ENCODE measurements around the gene ATE1. TPM values are rescaled to one million over a fixed set of nuclear protein-coding genes. Genes with fewer than 3 reads are reported as not detected.

ATE1 gene
- total RNA-seq, 1 experiment from 2014 or later = 23.8 TPM

DNA sequence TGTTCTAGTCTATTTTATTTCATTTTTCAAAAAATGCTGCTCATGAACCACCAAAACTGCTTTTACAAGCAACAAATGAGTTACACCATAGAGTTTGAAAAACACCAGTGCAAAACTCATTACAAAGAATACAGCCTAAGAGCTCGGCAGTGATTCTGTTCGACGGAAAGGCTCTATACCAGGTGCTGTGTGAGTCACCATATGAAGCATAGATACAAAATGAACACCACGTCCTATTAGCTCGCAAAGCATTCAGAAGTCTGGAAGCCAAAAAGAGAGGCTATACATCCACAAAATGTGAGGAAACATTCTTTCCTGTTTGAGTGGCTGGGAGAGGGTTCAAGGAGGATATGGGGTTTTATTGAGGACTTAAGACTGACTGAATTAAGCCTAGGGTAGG, 136.1 kb downstream of the ATE1 start:
- CTCF ChIA-PET = interaction anchor here (0.7 to 1.9 kb wide), 2 partner anchors 10 to 109 kb away, joined by 3 to 4 read pairs; no protein-coding TSS in a partner anchor
- no peaks in the 10 kb centered on the region for H3K36me3 Mint-ChIP-seq
- ATAC-seq = no peak
- 0 out of 2 replicates have a peak overlapping the region, but pooled peaks have one; percentile 0 for H3K27ac Mint-ChIP-seq
- no peaks in the 10 kb centered on the region for H3K27me3 Mint-ChIP-seq (ENCODE audit: low read depth)
- no peaks in the 10 kb centered on the region for H3K9me3 Mint-ChIP-seq
- H3K4me3 Mint-ChIP-seq = no peak overlapping the region
- POLR2A ChIA-PET = no interaction called here
- DNase-seq (ENCODE audit: low spot score) = no peak
- peaks cover 13% of the 10 kb centered on the region; the same call in 1 of the 2 replicates for H3K4me1 Mint-ChIP-seq
- TF ChIP-seq ZNF396 (CRISPR knock-in tag; IDR thresholded peaks at IDR 0.05; ENCODE audit: borderline replicate concordance) = no peak
- TF ChIP-seq, protein P1, sequence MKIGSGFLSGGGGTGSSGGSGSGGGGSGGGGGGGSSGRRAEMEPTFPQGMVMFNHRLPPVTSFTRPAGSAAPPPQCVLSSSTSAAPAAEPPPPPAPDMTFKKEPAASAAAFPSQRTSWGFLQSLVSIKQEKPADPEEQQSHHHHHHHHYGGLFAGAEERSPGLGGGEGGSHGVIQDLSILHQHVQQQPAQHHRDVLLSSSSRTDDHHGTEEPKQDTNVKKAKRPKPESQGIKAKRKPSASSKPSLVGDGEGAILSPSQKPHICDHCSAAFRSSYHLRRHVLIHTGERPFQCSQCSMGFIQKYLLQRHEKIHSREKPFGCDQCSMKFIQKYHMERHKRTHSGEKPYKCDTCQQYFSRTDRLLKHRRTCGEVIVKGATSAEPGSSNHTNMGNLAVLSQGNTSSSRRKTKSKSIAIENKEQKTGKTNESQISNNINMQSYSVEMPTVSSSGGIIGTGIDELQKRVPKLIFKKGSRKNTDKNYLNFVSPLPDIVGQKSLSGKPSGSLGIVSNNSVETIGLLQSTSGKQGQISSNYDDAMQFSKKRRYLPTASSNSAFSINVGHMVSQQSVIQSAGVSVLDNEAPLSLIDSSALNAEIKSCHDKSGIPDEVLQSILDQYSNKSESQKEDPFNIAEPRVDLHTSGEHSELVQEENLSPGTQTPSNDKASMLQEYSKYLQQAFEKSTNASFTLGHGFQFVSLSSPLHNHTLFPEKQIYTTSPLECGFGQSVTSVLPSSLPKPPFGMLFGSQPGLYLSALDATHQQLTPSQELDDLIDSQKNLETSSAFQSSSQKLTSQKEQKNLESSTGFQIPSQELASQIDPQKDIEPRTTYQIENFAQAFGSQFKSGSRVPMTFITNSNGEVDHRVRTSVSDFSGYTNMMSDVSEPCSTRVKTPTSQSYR (CRISPR knock-in tag; IDR thresholded peaks at IDR 0.05) = no peak
- no peak for TF ChIP-seq ZNF138 (CRISPR knock-in tag; conservative IDR thresholded peaks at IDR 0.05)
- no peak for TF ChIP-seq ZNF219 (CRISPR knock-in tag; IDR thresholded peaks at IDR 0.05; ENCODE audit: borderline replicate concordance)
- TF ChIP-seq CREM (CRISPR knock-in tag; IDR thresholded peaks at IDR 0.05) = no peak
- TF ChIP-seq GRHL2 (CRISPR knock-in tag; IDR thresholded peaks at IDR 0.05; ENCODE audit: insufficient replicate concordance, severe bottlenecking) = no peak
- TF ChIP-seq, protein P2, sequence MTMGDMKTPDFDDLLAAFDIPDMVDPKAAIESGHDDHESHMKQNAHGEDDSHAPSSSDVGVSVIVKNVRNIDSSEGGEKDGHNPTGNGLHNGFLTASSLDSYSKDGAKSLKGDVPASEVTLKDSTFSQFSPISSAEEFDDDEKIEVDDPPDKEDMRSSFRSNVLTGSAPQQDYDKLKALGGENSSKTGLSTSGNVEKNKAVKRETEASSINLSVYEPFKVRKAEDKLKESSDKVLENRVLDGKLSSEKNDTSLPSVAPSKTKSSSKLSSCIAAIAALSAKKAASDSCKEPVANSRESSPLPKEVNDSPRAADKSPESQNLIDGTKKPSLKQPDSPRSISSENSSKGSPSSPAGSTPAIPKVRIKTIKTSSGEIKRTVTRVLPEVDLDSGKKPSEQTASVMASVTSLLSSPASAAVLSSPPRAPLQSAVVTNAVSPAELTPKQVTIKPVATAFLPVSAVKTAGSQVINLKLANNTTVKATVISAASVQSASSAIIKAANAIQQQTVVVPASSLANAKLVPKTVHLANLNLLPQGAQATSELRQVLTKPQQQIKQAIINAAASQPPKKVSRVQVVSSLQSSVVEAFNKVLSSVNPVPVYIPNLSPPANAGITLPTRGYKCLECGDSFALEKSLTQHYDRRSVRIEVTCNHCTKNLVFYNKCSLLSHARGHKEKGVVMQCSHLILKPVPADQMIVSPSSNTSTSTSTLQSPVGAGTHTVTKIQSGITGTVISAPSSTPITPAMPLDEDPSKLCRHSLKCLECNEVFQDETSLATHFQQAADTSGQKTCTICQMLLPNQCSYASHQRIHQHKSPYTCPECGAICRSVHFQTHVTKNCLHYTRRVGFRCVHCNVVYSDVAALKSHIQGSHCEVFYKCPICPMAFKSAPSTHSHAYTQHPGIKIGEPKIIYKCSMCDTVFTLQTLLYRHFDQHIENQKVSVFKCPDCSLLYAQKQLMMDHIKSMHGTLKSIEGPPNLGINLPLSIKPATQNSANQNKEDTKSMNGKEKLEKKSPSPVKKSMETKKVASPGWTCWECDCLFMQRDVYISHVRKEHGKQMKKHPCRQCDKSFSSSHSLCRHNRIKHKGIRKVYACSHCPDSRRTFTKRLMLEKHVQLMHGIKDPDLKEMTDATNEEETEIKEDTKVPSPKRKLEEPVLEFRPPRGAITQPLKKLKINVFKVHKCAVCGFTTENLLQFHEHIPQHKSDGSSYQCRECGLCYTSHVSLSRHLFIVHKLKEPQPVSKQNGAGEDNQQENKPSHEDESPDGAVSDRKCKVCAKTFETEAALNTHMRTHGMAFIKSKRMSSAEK (CRISPR knock-in tag; IDR thresholded peaks at IDR 0.05; ENCODE audit: borderline replicate concordance) = no peak
- TF ChIP-seq KAT7 (CRISPR knock-in tag; IDR thresholded peaks at IDR 0.05; ENCODE audit: borderline replicate concordance) = no peak
- TF ChIP-seq, protein P3, sequence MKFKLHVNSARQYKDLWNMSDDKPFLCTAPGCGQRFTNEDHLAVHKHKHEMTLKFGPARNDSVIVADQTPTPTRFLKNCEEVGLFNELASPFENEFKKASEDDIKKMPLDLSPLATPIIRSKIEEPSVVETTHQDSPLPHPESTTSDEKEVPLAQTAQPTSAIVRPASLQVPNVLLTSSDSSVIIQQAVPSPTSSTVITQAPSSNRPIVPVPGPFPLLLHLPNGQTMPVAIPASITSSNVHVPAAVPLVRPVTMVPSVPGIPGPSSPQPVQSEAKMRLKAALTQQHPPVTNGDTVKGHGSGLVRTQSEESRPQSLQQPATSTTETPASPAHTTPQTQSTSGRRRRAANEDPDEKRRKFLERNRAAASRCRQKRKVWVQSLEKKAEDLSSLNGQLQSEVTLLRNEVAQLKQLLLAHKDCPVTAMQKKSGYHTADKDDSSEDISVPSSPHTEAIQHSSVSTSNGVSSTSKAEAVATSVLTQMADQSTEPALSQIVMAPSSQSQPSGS (CRISPR knock-in tag; IDR thresholded peaks at IDR 0.05; ENCODE audit: borderline replicate concordance, low read depth) = no peak
- TF ChIP-seq, protein P4, sequence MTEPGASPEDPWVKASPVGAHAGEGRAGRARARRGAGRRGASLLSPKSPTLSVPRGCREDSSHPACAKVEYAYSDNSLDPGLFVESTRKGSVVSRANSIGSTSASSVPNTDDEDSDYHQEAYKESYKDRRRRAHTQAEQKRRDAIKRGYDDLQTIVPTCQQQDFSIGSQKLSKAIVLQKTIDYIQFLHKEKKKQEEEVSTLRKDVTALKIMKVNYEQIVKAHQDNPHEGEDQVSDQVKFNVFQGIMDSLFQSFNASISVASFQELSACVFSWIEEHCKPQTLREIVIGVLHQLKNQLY (CRISPR knock-in tag; IDR thresholded peaks at IDR 0.05) = no peak
- no peak for TF ChIP-seq FOXK1 (CRISPR knock-in tag; IDR thresholded peaks at IDR 0.05)
- no peak for TF ChIP-seq EMX1 (CRISPR knock-in tag; IDR thresholded peaks at IDR 0.05)
- TF ChIP-seq, protein P5, sequence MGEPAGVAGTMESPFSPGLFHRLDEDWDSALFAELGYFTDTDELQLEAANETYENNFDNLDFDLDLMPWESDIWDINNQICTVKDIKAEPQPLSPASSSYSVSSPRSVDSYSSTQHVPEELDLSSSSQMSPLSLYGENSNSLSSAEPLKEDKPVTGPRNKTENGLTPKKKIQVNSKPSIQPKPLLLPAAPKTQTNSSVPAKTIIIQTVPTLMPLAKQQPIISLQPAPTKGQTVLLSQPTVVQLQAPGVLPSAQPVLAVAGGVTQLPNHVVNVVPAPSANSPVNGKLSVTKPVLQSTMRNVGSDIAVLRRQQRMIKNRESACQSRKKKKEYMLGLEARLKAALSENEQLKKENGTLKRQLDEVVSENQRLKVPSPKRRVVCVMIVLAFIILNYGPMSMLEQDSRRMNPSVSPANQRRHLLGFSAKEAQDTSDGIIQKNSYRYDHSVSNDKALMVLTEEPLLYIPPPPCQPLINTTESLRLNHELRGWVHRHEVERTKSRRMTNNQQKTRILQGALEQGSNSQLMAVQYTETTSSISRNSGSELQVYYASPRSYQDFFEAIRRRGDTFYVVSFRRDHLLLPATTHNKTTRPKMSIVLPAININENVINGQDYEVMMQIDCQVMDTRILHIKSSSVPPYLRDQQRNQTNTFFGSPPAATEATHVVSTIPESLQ (CRISPR knock-in tag; IDR thresholded peaks at IDR 0.05) = no peak
- TF ChIP-seq CREB1 (CRISPR knock-in tag; IDR thresholded peaks at IDR 0.05) = no peak
- TF ChIP-seq, protein P6, sequence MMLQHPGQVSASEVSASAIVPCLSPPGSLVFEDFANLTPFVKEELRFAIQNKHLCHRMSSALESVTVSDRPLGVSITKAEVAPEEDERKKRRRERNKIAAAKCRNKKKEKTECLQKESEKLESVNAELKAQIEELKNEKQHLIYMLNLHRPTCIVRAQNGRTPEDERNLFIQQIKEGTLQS (CRISPR knock-in tag; conservative IDR thresholded peaks at IDR 0.05) = no peak
- TF ChIP-seq, protein P7, sequence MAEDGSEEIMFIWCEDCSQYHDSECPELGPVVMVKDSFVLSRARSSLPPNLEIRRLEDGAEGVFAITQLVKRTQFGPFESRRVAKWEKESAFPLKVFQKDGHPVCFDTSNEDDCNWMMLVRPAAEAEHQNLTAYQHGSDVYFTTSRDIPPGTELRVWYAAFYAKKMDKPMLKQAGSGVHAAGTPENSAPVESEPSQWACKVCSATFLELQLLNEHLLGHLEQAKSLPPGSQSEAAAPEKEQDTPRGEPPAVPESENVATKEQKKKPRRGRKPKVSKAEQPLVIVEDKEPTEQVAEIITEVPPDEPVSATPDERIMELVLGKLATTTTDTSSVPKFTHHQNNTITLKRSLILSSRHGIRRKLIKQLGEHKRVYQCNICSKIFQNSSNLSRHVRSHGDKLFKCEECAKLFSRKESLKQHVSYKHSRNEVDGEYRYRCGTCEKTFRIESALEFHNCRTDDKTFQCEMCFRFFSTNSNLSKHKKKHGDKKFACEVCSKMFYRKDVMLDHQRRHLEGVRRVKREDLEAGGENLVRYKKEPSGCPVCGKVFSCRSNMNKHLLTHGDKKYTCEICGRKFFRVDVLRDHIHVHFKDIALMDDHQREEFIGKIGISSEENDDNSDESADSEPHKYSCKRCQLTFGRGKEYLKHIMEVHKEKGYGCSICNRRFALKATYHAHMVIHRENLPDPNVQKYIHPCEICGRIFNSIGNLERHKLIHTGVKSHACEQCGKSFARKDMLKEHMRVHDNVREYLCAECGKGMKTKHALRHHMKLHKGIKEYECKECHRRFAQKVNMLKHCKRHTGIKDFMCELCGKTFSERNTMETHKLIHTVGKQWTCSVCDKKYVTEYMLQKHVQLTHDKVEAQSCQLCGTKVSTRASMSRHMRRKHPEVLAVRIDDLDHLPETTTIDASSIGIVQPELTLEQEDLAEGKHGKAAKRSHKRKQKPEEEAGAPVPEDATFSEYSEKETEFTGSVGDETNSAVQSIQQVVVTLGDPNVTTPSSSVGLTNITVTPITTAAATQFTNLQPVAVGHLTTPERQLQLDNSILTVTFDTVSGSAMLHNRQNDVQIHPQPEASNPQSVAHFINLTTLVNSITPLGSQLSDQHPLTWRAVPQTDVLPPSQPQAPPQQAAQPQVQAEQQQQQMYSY (CRISPR knock-in tag; IDR thresholded peaks at IDR 0.05) = no peak
- no peak for TF ChIP-seq ELF4 (CRISPR knock-in tag; IDR thresholded peaks at IDR 0.05; ENCODE audit: low read depth)
- TF ChIP-seq, protein P8, sequence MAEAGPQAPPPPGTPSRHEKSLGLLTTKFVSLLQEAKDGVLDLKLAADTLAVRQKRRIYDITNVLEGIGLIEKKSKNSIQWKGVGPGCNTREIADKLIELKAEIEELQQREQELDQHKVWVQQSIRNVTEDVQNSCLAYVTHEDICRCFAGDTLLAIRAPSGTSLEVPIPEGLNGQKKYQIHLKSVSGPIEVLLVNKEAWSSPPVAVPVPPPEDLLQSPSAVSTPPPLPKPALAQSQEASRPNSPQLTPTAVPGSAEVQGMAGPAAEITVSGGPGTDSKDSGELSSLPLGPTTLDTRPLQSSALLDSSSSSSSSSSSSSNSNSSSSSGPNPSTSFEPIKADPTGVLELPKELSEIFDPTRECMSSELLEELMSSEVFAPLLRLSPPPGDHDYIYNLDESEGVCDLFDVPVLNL (CRISPR knock-in tag; IDR thresholded peaks at IDR 0.05; ENCODE audit: borderline replicate concordance, low read depth) = no peak
- TF ChIP-seq, protein P9, sequence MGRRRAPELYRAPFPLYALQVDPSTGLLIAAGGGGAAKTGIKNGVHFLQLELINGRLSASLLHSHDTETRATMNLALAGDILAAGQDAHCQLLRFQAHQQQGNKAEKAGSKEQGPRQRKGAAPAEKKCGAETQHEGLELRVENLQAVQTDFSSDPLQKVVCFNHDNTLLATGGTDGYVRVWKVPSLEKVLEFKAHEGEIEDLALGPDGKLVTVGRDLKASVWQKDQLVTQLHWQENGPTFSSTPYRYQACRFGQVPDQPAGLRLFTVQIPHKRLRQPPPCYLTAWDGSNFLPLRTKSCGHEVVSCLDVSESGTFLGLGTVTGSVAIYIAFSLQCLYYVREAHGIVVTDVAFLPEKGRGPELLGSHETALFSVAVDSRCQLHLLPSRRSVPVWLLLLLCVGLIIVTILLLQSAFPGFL (CRISPR knock-in tag; IDR thresholded peaks at IDR 0.05; ENCODE audit: borderline replicate concordance) = no peak

Data from WTC11 (cell line).